Suppressor macrophage treated with lipopolysaccharide for 4 hours (primary cell): ENCODE results near the gene ZBTB34.
A peak's percentile ranks its signal among the peaks of the same experiment; 100 is the strongest.

Source experiments
- DNase-seq: peaks from one replicate; pipeline ENCODE4 v3.0.0-alpha.2; 2020

ZBTB34 gene

DNA sequence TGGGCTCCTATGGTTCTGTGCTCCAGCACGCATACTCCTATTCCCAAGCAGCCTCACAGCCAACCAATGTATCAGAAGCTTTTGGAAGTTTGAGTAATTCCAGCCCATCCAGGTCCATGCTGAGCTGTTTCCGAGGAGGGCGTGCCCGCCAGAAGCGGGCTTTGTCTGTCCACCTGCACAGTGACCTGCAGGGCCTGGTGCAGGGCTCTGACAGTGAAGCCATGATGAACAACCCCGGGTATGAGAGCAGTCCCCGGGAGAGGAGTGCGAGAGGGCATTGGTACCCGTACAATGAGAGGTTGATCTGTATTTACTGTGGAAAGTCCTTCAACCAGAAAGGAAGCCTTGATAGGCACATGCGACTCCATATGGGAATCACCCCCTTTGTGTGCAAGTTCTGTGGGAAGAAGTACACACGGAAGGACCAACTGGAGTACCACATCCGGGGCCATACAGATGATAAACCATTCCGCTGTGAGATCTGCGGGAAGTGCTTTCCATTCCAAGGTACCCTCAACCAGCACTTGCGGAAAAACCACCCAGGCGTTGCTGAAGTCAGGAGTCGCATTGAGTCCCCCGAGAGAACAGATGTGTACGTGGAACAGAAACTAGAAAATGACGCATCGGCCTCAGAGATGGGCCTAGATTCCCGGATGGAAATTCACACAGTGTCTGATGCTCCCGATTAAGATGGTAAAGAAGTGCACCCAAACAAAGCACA lies 19.9 kb downstream of the ZBTB34 start:
- DNase-seq, result no peak

DNA sequence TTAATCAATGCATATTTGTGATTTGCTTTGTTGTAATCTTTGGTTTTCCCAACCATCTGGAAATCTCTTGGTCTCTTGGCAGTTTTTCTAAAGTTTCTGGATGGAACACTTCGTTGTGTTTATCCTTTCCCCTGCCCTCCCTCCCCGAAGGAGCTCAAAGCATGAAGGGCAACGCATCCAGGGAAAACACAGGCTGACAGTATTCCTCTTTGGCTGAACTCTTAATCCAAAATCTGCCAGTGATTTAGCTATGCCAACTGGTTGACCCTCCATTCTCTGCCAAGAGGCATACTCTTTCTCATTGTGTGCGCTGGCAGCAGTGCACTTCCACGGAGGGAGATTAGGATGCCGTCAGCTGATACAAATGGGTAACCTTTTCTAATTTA lies 20.5 kb downstream of the ZBTB34 start:
- DNase-seq, result no peak

GRCh38 chr9:126882746-126883145 lies 22.3 kb downstream of the ZBTB34 start:
- no peak for DNase-seq

GRCh38 chr9:126883636-126884035 lies 23.2 kb downstream of the ZBTB34 start:
- DNase-seq, result no peak

- peak; percentile 35 for DNase-seq
Observed at GRCh38 chr9:126885131-126885641, 24.7 kb downstream of the ZBTB34 start.

DNA sequence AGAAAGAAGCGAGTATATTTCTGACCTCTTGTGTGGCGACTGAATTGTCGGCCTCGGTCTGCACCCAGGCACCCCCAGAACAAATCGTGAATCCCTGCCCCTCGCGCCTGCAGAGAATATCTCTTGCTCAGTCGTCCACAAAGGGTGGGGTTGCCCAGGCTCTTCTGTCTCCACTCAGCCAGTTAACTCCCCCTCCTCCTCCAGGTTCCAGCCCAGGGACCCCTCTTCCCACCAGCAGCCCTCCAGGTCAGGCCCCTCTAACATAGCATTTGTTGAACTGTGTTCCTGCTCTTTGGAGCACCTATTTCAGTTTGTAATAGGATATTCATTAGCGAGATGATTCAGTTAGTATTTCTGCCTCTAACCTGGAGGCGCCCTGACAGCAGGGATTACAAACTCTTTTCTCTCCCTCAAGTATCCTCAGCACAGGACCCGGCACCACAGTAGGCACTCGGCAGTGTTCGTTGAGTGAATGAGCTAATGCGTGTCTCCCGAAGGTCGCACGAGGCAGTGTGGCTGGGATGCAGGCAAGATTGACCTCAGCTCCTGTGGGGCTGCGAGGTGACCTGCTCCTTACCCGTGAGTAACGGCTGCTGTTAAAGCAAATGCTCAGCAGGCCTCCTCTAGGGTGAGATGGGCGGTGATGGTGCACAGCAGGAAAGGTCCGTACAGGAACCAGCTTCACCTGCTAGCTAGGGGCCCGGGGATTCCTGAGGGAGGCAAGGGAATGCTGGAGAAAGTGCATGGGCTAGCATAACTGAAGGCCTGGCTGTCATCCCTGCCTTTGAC lies 25.8 kb downstream of the ZBTB34 start:
- no peak for DNase-seq

DNA sequence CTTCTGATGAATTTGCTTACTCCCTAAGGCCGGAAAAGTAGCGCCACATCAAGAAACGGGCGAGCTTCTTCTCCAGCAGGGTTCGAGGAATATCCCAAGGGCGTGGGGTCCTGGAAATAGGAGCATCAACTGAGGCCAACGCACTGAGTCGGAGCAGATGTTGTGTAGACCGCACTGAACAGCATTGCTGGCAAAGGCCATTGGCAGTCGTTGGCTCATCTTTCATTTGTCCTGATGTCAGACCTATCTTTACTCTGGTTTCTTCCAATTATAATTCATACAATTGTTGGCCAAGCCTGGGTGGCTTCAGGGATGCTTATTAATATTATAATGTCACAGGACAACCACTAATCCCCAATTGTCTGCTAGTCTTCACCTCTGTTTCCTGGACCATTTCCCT lies 26.5 kb downstream of the ZBTB34 start:
- DNase-seq, result no peak

GRCh38 chr9:126891676-126892075 lies 31.2 kb downstream of the ZBTB34 start:
- no peak for DNase-seq

- DNase-seq, result peak; percentile 11
Observed at GRCh38 chr9:126893079-126893478, 32.6 kb downstream of the ZBTB34 start.

- DNase-seq, result peak; percentile 39
Observed at GRCh38 chr9:126894052-126894603, 33.7 kb downstream of the ZBTB34 start.

- no peak for DNase-seq
Observed at GRCh38 chr9:126902210-126902609, 41.8 kb downstream of the ZBTB34 start.

- DNase-seq, result no peak
Observed at GRCh38 chr9:126904586-126904985, 44.1 kb downstream of the ZBTB34 start.

DNA sequence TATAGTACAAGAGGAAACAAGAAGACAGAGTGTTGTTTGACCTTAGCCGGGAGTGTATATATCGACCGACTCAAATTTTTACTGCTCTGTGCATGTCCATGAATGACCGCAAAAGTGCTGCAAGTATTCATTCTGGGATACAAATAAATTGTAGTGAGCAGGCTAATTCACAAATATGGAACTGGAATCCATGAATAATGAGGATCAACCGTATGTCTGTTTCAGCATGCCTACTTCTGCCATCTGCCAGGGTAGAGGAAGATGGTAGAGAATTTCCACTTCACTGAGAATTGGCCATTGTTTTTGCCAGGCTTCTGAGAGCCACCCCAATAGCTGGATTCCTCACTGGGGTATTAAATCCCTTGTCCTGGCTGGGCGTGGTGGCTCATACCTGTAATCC lies 45.7 kb downstream of the ZBTB34 start:
- DNase-seq, result no peak

DNA sequence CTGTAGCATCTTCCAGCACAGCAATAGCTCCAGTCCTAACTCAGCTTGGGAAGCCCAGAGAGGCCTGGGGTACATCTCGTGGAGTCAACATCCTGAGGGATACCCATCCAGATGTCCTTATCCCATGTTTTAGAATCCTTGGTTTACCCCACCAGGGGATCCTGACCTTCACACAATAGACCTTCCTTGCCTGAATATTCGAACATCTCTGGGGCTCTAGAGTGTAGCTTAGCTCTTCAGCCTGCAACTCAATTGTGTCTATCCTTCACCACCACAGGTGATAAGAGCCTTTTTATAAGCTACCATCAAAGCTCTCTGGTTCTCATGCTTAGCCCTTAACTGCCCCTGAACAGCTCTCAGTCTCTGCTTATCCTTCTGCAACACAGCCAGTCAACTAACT lies 46.6 kb downstream of the ZBTB34 start:
- no peak for DNase-seq

- peak; percentile 97 for DNase-seq
Observed at GRCh38 chr9:126914458-126915280, 54.2 kb downstream of the ZBTB34 start, which contains the start of gene RALGPS1. Gene RALGPS1 (plus strand): TSS chr9:126914782. CDS start chr9:126962290, 47,508 bp downstream.

GRCh38 chr9:126915281-126915816 lies 54.9 kb downstream of the ZBTB34 start:
- no peak for DNase-seq

- no peak for DNase-seq
Observed at GRCh38 chr9:126915846-126916543, 55.6 kb downstream of the ZBTB34 start.

- no peak for DNase-seq
Observed at GRCh38 chr9:126916909-126917308, 56.5 kb downstream of the ZBTB34 start.

GRCh38 chr9:126919193-126919592 lies 58.8 kb downstream of the ZBTB34 start:
- no peak for DNase-seq

- no peak for DNase-seq
Observed at GRCh38 chr9:126925876-126926275, 65.4 kb downstream of the ZBTB34 start.

DNA sequence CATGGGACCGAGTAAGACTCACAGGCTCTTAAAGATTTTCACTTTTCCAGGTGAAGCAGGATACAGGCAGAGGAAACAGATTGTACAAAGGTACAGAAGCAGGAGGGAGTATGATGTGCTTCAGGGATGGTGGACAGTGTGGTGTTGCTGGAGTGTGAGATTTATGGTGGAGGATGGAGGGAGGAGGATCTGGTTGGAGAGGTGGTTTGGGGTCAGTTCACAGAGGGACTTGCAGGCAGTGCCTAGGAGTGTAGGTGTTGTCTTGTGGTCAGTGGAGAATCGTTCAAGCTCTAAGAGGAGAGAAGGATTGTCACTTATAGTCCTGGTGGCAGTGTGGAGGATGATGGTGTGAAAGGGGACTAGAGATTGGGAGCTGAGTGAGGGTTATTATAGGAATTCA lies 65.9 kb downstream of the ZBTB34 start:
- no peak for DNase-seq

- DNase-seq, result no peak
Observed at GRCh38 chr9:126927419-126927818, 67.0 kb downstream of the ZBTB34 start.
